ENCODE measurements around the gene PRR20G. TPM values are rescaled to one million over a fixed set of nuclear protein-coding genes. Genes with fewer than 3 reads are reported as not detected.

The PRR20G gene
- total and polyA plus RNA-seq, 2 donors (not counting 3 experiments of a cell fraction or from before 2014, with no cell fraction given) = not detected

- Histone ChIP-seq H3K79me2 (ENCODE audit: control insufficient read depth, insufficient read depth, low read length) (no peaks in the 10 kb centered on the region), H3K4me2 (ENCODE audit: insufficient read depth, low read length) (no peak overlapping the region), H4K20me1 (replicated peaks; ENCODE audit: control insufficient read depth, extremely low read depth, insufficient read depth, low read length) (no peaks in the 10 kb centered on the region), H3K4me1 (ENCODE audit: control insufficient read depth, extremely low read depth, insufficient read depth, low read length) (no peaks in the 10 kb centered on the region), H3K36me3 (ENCODE audit: control insufficient read depth in 2 of 2, extremely low read depth in 1 of 2, insufficient read depth in 2 of 2, low read length in 2 of 2) (no peaks in the 10 kb centered on the region), H2AFZ (ENCODE audit: low read depth, low read length) (no peak overlapping the region), H3K9me3 (replicated peaks; ENCODE audit: control insufficient read depth, insufficient read depth, low read length) (no peaks in the 10 kb centered on the region), H3K9me1 (replicated peaks; ENCODE audit: control insufficient read depth, extremely low read depth, insufficient read depth, low read length) (peaks cover 3% of the 10 kb centered on the region), H3K27ac (ENCODE audit: insufficient read depth, low read depth, low read length) (no peak overlapping the region), H3K4me3 (replicated peaks in 1 of 3; ENCODE audit: insufficient read depth in 1 of 3, low read depth in 1 of 3, low read length in 3 of 3) (no peak overlapping the region), H3K27me3 (ENCODE audit: control insufficient read depth in 2 of 2, insufficient read depth in 2 of 2, low read length in 2 of 2) (no peaks in the 10 kb centered on the region), H3K9ac (replicated peaks; ENCODE audit: extremely low read depth, insufficient read depth, low read length) (no peak overlapping the region)
- no peak for TF ChIP-seq FOS (IDR thresholded peaks at IDR 0.05; ENCODE audit: borderline replicate concordance, insufficient read depth, low read length)
- TF ChIP-seq EZH2 (IDR thresholded peaks at IDR 0.05; ENCODE audit: borderline replicate concordance, low read depth, low read length, severe bottlenecking) = no peak
- TF ChIP-seq JUN (IDR thresholded peaks at IDR 0.05; ENCODE audit: borderline replicate concordance, insufficient read depth, insufficient read length, low read depth) = no peak
- TF ChIP-seq POLR2AphosphoS5 (IDR thresholded peaks at IDR 0.05; ENCODE audit: insufficient read depth, low read depth, low read length) = no peak
- no peak for TF ChIP-seq CTCF (IDR thresholded peaks at IDR 0.05; ENCODE audit: extremely low read depth in 1 of 2, insufficient read depth in 1 of 2, low read depth in 1 of 2, low read length in 2 of 2)
- no peak for TF ChIP-seq MAX (IDR thresholded peaks at IDR 0.05; ENCODE audit: insufficient read depth, insufficient read length)
- TF ChIP-seq GATA2 (IDR thresholded peaks at IDR 0.05; ENCODE audit: insufficient read depth, insufficient read length, low read depth, low read length) = no peak
- no peak for TF ChIP-seq MYC (IDR thresholded peaks at IDR 0.05; ENCODE audit: low read depth, low read length)
- no peak for TF ChIP-seq POLR2A (IDR thresholded peaks at IDR 0.05; ENCODE audit: low read depth, low read length)
- ChIA-PET CTCF (no interaction called here), POLR2A (no interaction called here)
- dilution Hi-C loops (cut with MboI; ENCODE audit: extremely low pct_ligation_motif_present, low sequenced_read_pairs) = no loop called here
- intact Hi-C loops (cut with micrococcal nuclease) = no loop called here
- no peak for DNase-seq (ENCODE audit: low read depth, low spot score)
- FAIRE-seq = no peak
- BruUV-seq (replicated peaks) = no TSS peak
Observed at GRCh38 chr3:127247292-127247691, 40.6 kb downstream of the PRR20G start.
